Measurements from ENCODE around the gene AUTS2. TPM values are rescaled to one million over a fixed set of nuclear protein-coding genes. Genes with fewer than 3 reads are reported as not detected.

Gene AUTS2
- total RNA-seq, 1 experiment from 2014 or later = 2.3 TPM

DNA sequence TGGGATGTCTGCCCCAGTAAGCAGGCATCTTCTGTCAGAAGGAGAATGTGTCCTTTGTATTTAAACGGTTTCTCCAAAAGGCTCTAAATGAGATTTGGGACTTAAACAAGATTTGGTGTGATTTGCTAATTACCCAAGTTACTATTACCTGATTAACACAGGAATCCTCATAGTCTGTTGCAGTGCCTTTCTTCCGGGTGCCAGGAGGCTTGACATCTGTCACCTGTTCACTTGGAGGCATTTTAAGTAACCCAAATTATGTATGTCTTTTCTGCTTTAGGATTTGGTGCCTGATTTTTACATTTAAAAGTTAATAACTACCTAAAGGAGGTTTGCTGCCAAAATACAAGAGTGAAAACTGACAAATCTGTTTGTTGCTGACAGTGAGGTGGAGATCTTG is 945.7 kb downstream of the AUTS2 start:
- in situ Hi-C loops (cut with HindIII; ENCODE audit: low pct_unique_long_range_greater_than_20kb, low sequenced_read_pairs) = no loop called here
- no peak for DNase-seq (ENCODE audit: low read depth)

DNA sequence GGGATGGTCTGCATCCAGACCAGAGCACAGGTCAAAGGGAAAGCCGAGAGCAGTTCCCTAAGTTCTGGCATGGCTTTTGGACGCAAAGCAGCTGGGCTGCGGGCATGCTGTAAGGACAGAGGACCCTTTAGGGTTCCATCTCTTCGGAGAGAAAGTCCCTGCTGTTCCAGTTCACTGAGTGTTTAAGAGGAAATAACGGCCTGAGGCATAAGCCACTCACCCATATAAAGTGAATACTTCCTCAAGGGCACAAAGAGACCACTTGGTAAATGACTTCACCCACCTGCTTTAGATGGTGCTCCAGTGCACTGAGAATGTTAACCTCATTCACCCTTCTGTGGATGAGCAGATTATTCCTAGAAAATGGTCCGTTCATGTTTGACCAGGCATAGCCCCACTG is 946.9 kb downstream of the AUTS2 start:
- in situ Hi-C loops (cut with HindIII; ENCODE audit: low pct_unique_long_range_greater_than_20kb, low sequenced_read_pairs) = no loop called here
- DNase-seq (ENCODE audit: low read depth) = no peak

DNA sequence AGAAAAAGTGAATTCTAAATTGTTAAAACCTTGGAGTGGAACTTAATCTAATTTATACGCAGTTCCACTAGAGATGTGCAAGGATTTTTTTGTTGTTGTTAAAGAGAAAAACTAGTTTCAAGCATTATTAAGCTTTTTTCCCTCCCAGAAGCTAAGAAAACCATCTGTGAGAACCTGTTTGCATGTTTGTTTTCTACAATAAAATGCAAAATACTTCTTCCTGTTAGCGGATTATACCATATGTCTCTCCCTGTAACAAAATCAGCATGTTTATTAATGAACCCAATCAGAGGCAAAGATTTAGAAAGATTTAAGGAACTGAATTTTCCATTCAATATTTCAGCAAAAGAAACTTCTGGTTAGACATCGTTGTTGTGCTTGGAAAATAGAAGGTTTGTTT is 953.9 kb downstream of the AUTS2 start:
- in situ Hi-C loops (cut with HindIII; ENCODE audit: low pct_unique_long_range_greater_than_20kb, low sequenced_read_pairs) = no loop called here
- no peak for DNase-seq (ENCODE audit: low read depth)

DNA sequence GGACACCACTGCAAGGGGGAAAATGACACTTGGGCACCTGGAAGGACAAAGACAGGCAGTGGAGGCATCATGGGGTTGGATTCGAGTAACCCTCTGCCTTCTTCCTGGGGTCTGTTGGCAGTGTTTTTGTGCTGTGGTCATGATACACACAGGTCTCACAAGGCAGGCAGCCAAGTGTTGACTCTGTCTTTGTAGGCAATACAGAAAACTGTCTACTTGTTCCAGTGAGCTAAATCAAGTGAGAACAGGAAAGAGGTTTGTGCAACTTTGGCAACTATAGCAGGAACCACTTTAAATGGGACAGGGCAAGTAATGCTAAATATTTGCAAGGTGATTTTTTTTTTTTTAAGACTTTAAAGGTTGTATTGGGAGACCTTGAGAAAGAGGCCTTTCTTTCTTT is 955.1 kb downstream of the AUTS2 start:
- in situ Hi-C loops (cut with HindIII; ENCODE audit: low pct_unique_long_range_greater_than_20kb, low sequenced_read_pairs) = no loop called here
- DNase-seq (ENCODE audit: low read depth) = no peak

DNA sequence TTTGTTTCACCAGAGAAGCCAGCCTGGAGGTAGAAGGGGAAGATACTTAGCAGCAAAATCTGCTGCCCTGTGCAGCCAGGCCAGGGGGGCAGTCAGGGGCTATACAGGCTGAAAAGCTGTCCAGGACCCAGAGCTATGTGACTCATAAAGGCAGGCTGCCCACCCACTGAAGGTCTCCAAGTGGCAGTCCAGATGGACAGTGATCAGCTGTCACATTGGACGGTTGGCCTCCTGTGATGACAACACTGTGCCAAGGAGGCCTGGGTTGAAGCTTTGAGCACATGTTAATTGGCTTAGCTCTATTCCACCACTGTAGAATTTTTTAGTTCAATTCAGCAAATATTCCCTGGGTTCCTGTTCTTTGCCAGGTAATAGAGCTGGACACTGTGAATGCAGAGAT is 956.4 kb downstream of the AUTS2 start:
- no peak for DNase-seq (ENCODE audit: low read depth)
- in situ Hi-C loops (cut with HindIII; ENCODE audit: low pct_unique_long_range_greater_than_20kb, low sequenced_read_pairs) = no loop called here

DNA sequence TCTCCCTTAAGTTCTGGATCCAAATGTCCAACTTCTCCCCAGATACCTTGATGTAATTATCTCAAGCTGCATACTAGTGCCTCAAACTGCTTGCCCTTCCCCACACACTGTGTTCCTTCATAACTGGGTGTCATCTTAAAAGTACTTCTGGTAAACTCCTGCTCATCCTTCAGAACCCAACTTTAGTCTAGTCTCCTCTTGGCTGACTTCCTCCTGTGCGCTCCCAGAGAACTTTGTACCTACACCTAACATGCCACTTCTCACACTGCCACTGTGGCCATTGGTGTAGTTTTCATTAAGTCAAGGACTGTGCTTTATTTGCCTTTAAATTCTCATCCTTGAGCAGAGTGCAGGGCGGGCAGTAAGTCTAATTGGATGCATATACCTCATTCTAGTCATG is 958.5 kb downstream of the AUTS2 start:
- DNase-seq (ENCODE audit: low read depth) = no peak
- in situ Hi-C loops (cut with HindIII; ENCODE audit: low pct_unique_long_range_greater_than_20kb, low sequenced_read_pairs) = no loop called here

DNA sequence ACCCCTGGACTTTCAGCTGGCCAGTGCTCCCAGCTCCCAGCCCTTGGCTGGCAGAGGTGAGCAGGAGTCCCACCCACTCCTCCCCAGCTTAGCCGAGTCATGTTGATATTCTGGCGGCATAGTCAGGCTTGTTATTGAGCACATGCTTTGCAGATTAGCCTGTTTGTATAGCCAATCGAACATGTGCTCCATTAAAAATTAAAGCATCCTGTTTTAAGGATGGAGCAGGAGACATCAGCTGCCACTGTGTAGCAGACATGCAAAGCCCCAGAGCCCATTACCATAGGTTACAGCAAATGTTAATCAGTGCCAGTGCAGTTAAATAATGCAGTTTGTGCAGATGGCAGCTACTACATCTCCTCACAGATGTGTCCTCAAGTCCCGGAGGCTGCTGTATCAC is 959.1 kb downstream of the AUTS2 start:
- no peak for DNase-seq (ENCODE audit: low read depth)

DNA sequence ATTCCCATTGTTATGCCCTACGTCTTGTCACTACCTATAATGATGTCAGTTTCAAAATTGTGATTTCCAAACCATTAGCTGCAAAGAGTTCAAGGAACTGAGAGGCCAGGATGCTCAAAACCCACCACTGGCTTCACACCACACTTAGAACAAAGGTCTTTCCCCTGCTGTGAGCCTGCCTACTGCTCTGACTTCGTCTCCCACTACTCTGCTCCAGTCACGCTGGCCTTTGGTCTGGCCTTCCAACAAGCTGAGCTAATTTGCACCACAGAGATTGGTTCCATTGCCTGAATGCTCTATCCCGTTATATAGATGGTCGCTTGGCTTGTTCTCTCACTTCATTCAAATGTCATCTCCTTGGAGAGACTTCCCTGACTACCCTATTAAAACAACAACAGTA is 961.5 kb downstream of the AUTS2 start:
- in situ Hi-C loops (cut with HindIII; ENCODE audit: low pct_unique_long_range_greater_than_20kb, low sequenced_read_pairs) = no loop called here
- no peak for DNase-seq (ENCODE audit: low read depth)

More for the DNA sequence above, 959.1 kb downstream of the AUTS2 start:
- in situ Hi-C loops (cut with HindIII; ENCODE audit: low pct_unique_long_range_greater_than_20kb, low sequenced_read_pairs) = no loop called here

DNA sequence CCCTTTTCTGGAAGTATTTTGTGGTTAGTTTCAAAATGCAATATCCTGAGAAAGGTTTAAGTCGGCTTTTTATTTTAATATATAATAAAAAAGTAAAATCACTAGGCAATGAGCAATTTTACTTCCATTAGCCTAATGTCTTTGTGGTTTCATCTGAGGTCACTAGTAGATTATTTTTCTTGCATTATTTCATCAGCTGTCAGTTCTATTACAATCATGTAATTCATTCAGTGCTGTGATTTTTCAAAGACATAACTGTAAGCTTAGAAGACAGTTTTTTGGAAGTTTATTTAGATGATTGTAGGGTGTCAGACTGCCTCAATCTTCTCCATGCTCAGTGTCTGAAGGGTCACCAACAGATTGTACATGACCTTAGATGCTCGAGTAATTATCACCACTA is 965.7 kb downstream of the AUTS2 start:
- no peak for DNase-seq (ENCODE audit: low read depth)
- in situ Hi-C loops (cut with HindIII; ENCODE audit: low pct_unique_long_range_greater_than_20kb, low sequenced_read_pairs) = no loop called here

DNA sequence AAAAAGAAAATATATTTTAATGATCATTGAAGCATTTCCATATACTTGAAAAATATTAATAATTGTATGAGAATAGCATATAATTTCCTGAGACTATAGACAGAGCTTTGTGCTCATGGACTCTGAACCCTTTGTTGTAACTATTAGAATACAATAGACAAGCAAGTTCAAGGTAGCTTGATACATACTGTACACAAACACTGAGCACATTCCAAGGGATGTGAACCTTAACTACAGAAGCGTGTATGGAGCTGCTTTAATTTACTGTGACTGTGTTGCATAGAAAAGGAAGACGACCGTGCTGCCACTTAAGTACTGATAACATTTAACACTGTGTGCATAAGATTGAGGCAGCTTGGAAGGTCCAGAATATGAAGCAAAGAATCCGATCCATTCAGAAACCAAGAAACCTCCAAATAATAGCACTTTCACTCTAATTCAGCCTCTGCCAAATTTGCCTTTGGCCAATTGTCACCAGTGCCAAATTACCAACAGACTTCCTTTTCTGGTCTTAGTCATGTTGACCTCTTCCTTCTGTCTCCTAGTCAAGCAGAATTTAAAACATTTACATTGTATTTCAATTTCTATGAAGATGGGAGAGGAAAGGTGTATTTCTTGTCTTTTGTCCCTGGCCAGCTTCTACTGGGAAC is 967.6 kb downstream of the AUTS2 start:
- in situ Hi-C loops (cut with HindIII; ENCODE audit: low pct_unique_long_range_greater_than_20kb, low sequenced_read_pairs) = no loop called here
- DNase-seq (ENCODE audit: low read depth) = no peak

DNA sequence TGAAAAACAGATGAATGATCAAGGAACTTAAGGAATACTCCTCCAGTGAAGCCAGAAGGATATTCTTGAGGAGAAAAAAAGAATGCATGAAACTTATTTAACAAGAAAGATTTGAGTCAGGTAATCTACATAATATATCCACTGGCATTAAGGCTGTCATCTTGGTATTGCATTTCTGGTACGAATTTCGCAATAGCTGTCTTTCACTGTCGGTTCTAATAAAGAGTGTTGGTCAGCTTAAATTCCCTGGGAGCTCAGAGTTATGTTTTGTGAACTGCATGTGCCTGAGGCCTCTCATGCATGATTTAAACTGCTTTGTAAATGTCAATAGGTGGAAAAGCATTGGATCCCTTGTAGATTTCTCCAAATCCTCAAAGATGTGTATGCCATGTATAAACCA is 968.4 kb downstream of the AUTS2 start:
- no peak for DNase-seq (ENCODE audit: low read depth)
- in situ Hi-C loops (cut with HindIII; ENCODE audit: low pct_unique_long_range_greater_than_20kb, low sequenced_read_pairs) = no loop called here

DNA sequence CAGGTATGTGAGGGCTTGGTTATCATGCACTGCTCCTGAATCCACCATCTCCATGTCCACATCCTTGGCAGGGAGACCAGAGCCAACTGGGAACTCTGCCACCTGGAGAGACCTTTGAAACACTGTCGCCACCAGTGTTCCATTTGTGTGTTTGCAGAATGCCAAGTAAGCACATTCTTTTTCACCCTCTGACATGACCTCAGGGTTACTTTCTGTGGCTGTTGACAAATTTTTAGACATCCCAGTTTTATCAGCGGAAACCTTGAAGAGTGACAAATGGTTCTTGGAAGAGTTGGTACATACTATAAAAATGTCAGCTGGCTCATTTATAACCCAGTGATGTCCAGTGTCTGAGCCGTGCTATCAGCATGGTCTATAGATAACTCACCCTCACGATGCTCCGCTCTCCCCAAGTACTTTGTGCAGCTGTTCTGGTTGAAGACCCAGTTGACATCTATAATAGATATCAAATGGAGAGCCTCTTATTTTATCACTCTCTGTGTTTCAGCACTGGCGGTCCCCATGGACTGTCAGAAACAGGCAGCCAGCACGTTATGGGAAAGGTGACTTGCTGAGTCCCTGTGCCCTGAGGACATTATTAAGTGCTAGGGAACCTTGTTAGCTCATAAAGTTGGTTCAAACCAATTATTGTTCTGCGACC is 970.5 kb downstream of the AUTS2 start:
- in situ Hi-C loops (cut with HindIII; ENCODE audit: low pct_unique_long_range_greater_than_20kb, low sequenced_read_pairs) = no loop called here

DNA sequence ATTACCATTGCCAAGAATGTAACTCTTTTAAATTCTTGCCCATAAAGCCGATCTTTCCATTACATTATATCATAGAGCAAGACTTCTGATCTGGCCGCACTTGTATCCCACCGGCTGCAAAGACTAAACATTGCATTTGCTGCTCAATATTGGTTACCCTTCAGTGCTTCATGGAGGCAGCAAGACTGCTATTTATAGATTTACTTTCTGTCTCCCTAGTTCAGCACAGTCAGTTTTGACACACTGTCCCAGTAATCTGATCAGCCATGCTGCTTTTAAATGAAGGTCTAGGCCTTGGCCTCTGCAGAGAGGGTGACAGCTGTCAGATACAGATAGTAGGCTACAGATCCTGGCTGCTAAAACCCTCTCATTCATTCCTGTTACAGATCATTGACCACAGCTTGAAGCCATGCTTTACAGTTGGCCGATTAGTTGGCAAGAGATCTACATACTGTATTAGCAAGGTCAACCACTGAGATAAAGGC is 971.1 kb downstream of the AUTS2 start:
- DNase-seq (ENCODE audit: low read depth) = peak; percentile 74

More for the DNA sequence above, 970.5 kb downstream of the AUTS2 start:
- DNase-seq (ENCODE audit: low read depth) = no peak

DNA sequence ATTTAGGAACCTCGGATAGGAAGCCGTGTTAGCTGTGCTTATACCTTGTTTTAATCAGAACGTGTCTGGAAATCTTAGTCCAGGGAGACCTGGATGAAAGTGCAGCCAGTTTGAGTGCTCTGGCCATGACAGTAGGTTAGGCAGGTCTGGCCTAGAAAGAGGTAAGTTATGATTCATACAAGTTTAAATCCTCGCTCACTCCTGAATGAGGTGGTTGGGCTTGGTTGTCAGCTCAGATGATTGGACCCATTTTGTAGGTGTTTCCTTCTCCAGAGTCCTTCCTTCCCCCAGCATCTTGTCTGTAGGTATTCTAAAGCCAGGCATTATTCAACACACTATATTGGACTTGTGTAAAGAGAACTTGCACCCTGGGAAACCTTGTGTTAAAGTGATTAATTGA is 971.8 kb downstream of the AUTS2 start:
- in situ Hi-C loops (cut with HindIII; ENCODE audit: low pct_unique_long_range_greater_than_20kb, low sequenced_read_pairs) = no loop called here

More for the DNA sequence above, 971.1 kb downstream of the AUTS2 start:
- in situ Hi-C loops (cut with HindIII; ENCODE audit: low pct_unique_long_range_greater_than_20kb, low sequenced_read_pairs) = no loop called here

DNA sequence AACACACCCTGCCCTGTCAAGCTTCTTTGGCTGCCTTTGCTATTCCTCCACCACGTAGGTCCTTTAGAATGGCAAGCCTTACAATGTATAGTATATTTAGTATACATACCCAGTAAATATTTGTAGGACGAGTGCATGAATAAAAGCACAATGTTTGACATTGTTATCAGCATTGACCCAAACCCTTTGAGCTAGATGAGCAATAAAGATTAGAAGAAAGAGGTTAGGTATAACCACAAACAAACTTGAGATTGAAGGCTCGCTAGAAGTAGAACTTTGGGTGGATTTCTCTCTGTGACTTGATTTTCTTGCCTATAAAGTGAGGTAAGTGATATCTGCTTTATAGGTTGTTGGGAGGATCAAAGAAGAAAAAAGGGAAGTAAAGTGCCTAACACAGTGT is 972.7 kb downstream of the AUTS2 start:
- in situ Hi-C loops (cut with HindIII; ENCODE audit: low pct_unique_long_range_greater_than_20kb, low sequenced_read_pairs) = no loop called here
- DNase-seq (ENCODE audit: low read depth) = no peak

More for the DNA sequence above, 971.8 kb downstream of the AUTS2 start:
- peak; percentile 12 for DNase-seq (ENCODE audit: low read depth)

DNA sequence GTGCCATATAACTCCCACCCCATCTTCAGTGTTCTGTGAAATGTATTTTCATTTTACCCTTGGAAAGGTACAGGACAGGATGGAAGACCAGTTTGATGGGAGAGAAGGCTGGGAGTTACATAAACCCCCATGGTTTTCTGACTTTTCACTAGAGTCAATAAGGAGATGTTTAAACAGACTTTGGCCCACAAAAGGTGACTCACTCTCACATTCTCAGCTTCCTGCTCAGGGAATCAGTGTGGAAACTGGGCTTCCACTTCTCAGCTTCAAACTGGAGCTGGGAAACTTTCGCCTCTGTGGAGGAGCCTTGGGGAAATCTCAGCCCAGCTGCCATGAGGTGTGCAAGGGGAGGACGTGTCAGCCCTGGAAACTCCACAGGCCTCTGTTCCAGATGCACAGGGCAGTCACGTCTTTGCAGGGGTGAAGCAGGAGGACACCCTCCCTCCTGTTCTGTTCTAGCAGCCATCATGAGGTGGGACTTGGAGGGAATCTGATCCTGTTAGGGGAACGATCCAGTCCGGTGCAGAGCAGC is 973.2 kb downstream of the AUTS2 start:
- in situ Hi-C loops (cut with HindIII; ENCODE audit: low pct_unique_long_range_greater_than_20kb, low sequenced_read_pairs) = no loop called here
- DNase-seq (ENCODE audit: low read depth) = peak; percentile 45

DNA sequence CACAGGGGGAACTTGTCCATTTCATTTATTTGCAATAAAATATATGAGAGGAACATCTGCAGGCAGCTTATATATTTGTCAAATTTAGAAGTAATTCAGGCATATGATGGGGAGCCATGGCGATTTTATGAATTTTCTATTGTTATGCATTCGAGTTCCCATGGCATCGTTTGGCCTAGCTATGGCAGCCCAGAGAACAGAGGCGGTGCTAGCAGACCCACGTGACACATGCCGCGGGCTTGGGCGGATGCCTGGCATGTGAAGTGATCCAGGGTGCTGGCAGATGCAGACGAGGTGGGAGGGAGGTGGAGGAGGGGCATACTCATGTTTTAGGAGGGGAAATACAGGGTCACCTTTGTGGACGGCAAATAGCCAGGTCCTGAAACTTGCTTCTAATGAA is 973.7 kb downstream of the AUTS2 start:
- DNase-seq (ENCODE audit: low read depth) = no peak
- in situ Hi-C loops (cut with HindIII; ENCODE audit: low pct_unique_long_range_greater_than_20kb, low sequenced_read_pairs) = no loop called here

DNA sequence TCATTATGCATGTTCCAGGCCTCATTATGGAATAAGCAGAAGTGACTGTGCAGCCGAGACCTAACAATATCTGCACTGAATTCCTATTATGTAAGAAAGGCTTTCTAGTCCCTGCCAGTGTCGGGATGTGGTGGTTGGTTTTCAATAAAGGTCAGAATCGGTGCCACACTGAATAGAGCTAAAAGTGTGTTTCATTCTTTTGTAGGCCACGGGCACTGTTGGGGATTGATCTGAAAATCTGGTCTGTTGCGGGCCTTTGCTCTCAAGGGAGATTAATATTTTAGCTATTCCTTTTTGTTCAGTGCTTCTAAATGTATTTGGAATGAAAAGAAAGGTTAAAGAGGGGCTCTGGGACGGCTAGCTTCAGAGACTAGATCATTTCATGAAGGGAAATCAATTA is 974.3 kb downstream of the AUTS2 start:
- in situ Hi-C loops (cut with HindIII; ENCODE audit: low pct_unique_long_range_greater_than_20kb, low sequenced_read_pairs) = no loop called here
- DNase-seq (ENCODE audit: low read depth) = no peak

DNA sequence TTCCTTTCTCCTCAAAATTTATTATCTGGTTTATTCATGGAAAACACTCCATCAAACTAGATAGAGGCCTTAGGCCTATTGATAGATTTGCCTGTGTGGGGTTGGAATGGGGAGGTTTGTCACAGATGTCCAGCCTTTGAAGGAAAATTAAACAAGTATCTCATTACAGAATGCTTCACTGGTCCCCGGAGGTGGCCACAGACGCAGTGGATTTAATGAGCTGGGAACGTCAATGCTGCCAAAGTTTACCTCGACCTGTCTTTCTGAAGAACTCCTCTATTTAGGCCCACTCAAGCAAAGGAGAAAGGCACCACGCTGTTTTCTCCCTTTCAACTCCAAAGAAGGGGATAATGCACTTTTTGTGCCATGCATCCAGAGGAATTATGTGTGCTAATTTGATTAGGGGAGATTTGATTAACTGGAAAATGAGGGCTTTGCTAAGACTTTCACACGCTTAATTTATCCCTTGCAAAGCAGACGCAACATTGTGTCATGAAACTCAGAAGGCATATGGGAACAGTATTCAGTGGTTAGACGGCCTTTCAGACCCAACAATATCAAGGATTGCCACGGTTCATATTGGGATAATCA is 974.9 kb downstream of the AUTS2 start:
- in situ Hi-C loops (cut with HindIII; ENCODE audit: low pct_unique_long_range_greater_than_20kb, low sequenced_read_pairs) = no loop called here
- DNase-seq (ENCODE audit: low read depth) = no peak
